Lower lobe of right lung (tissue), 2 donors: ENCODE measurements around the gene IBA57. TPM values are rescaled to one million over a fixed set of nuclear protein-coding genes. Genes with fewer than 3 reads are reported as not detected.

Source experiments
- ATAC-seq, 2 donors: fragments of 200-7000 bp; cut with Tn5 transposase; one replicate each; pipeline ENCODE4 v1.9.1; 2020 to 2022; ENCODE audit warnings: mild to moderate bottlenecking in 2 of 2, moderate library complexity in 2 of 2
- DNase-seq: peaks from one replicate; pipeline ENCODE4 v3.0.0-alpha.2; 2020
- H3K27ac ChIP-seq: fragments of 200-600 bp; one replicate; pipeline ENCODE4 v1.8.0; 2022
- H3K27me3 ChIP-seq: fragments of 200-600 bp; one replicate; pipeline ENCODE4 v1.8.0; 2022; ENCODE audit warnings: low read depth
- H3K36me3 ChIP-seq: fragments of 200-600 bp; one replicate; pipeline ENCODE4 v1.8.0; 2022; ENCODE audit warnings: mild to moderate bottlenecking
- H3K4me1 ChIP-seq: fragments of 200-600 bp; one replicate; pipeline ENCODE4 v1.8.0; 2022
- H3K4me3 ChIP-seq: fragments of 200-600 bp; one replicate; pipeline ENCODE4 v1.8.0; 2022; ENCODE audit warnings: mild to moderate bottlenecking
- H3K9me3 ChIP-seq: fragments of 200-600 bp; one replicate; pipeline ENCODE4 v1.8.0; 2022
- CTCF ChIP-seq: fragments of 200-600 bp; IDR thresholded peaks from one replicate; pipeline ENCODE4 v1.8.0; 2022; ENCODE audit warnings: antibody characterized with exemption, mild to moderate bottlenecking
- intact Hi-C: fragments of 100-400 bp; cut with DNase I; formaldehyde crosslinking; loops from one replicate; pipeline ENCODE4 v1.11.0; 2022
- total RNA-seq: library from RNA; stranded (reverse); fragmentation: NEBNext Ultra II Directional; extraction: Animal tissue kit (Norgen Biotek cat#: 25700); gene quantifications from one replicate; pipeline ENCODE4 v1.2.1, GENCODE V29; 2021
- donor health status: DM: no; HTN: yes; CAD: no; lungs with severe emphysema.

IBA57 gene
- total RNA-seq, 1 donor from 2014 or later: 10.7 TPM

- peaks cover 8% of the 10 kb centered on the region for H3K4me1 ChIP-seq
- DNase-seq: peak; percentile 45
- H3K9me3 ChIP-seq: no peaks in the 10 kb centered on the region
- peak in 1 of 2 donors; percentile 6 for ATAC-seq
- peak overlapping the region; percentile 67 for H3K4me3 ChIP-seq
- H3K27ac ChIP-seq: no peak overlapping the region
- H3K27me3 ChIP-seq: peaks cover 3% of the 10 kb centered on the region
- peaks cover 6% of the 10 kb centered on the region for H3K36me3 ChIP-seq
- intact Hi-C loops: no loop called here
- TF ChIP-seq CTCF: no peak
Observed at GRCh38 chr1:228213917-228214808, 48.6 kb downstream of the IBA57 start.

- no peaks in the 10 kb centered on the region for H3K27me3 ChIP-seq
- H3K36me3 ChIP-seq: peaks cover 11% of the 10 kb centered on the region
- TF ChIP-seq CTCF: no peak
- DNase-seq (no peak), ATAC-seq (no peak)
- peaks cover 8% of the 10 kb centered on the region for H3K4me1 ChIP-seq
- H3K4me3 ChIP-seq: no peak overlapping the region
- intact Hi-C loops: no loop called here
- H3K27ac ChIP-seq: no peak overlapping the region
- H3K9me3 ChIP-seq: no peaks in the 10 kb centered on the region
Observed at GRCh38 chr1:228214921-228215662, 49.5 kb downstream of the IBA57 start.

GRCh38 chr1:228215663-228216116 lies 50.1 kb downstream of the IBA57 start:
- DNase-seq (no peak), ATAC-seq (no peak)
- intact Hi-C loops: no loop called here
- Histone ChIP-seq H3K9me3 (no peaks in the 10 kb centered on the region), H3K4me1 (peaks cover 8% of the 10 kb centered on the region), H3K27ac (no peak overlapping the region), H3K4me3 (no peak overlapping the region), H3K36me3 (peaks cover 11% of the 10 kb centered on the region), H3K27me3 (no peaks in the 10 kb centered on the region)
- TF ChIP-seq CTCF: no peak

- Histone ChIP-seq H3K36me3 (peaks cover 11% of the 10 kb centered on the region), H3K4me3 (no peak overlapping the region), H3K4me1 (peaks cover 8% of the 10 kb centered on the region), H3K27me3 (no peaks in the 10 kb centered on the region), H3K9me3 (no peaks in the 10 kb centered on the region), H3K27ac (no peak overlapping the region)
- DNase-seq: peak; percentile 47
- intact Hi-C loops: no loop called here
- ATAC-seq: no peak
- no peak for TF ChIP-seq CTCF
Observed at GRCh38 chr1:228216371-228217320, 51.0 kb downstream of the IBA57 start.
